Epidermal melanocyte (primary cell): ENCODE measurements around the gene CNGB1.
"Not testable (repeated sequence)": the region's sequence is repeated elsewhere in the genome, so short reads cannot be mapped to it uniquely, and the experiment has no call there.

Experiments used
- DNase-seq: peaks from one replicate; pipeline ENCODE4 v3.0.0; 2011; ENCODE audit warnings: low spot score; ENCODE audit not compliant: insufficient read length

Gene CNGB1

GRCh38 chr16:57997528-57998265 is 26.8 kb upstream of the CNGB1 start:
- no peak for DNase-seq

- no peak for DNase-seq
Observed at GRCh38 chr16:57997176-57997527, 26.2 kb upstream of the CNGB1 start.

- DNase-seq: no peak
Observed at GRCh38 chr16:57996406-57997175, 25.7 kb upstream of the CNGB1 start.

- DNase-seq: no peak
Observed at GRCh38 chr16:57995721-57996405, 24.9 kb upstream of the CNGB1 start.

- no peak for DNase-seq
Observed at GRCh38 chr16:57994778-57995177, 23.9 kb upstream of the CNGB1 start.

- no peak for DNase-seq
Observed at GRCh38 chr16:57994361-57994760, 23.4 kb upstream of the CNGB1 start.

GRCh38 chr16:57993897-57994296 is 23.0 kb upstream of the CNGB1 start:
- DNase-seq: no peak

GRCh38 chr16:57993438-57993837 is 22.5 kb upstream of the CNGB1 start:
- DNase-seq: no peak

- DNase-seq: no peak
Observed at GRCh38 chr16:57992084-57992483, 21.2 kb upstream of the CNGB1 start.

GRCh38 chr16:57991551-57992059 is 20.7 kb upstream of the CNGB1 start:
- DNase-seq: no peak

GRCh38 chr16:57988929-57989328 is 18.0 kb upstream of the CNGB1 start:
- DNase-seq: no peak

- no peak for DNase-seq
Observed at GRCh38 chr16:57987441-57988177, 16.7 kb upstream of the CNGB1 start.

GRCh38 chr16:57986196-57986595 is 15.3 kb upstream of the CNGB1 start:
- no peak for DNase-seq

- no peak for DNase-seq
Observed at GRCh38 chr16:57985204-57986181, 14.6 kb upstream of the CNGB1 start.

GRCh38 chr16:57984443-57985203 is 13.7 kb upstream of the CNGB1 start:
- peak; percentile 69 for DNase-seq

- no peak for DNase-seq
Observed at GRCh38 chr16:57982385-57982784, 11.5 kb upstream of the CNGB1 start.

- no peak for DNase-seq
Observed at GRCh38 chr16:57981636-57982035, 10.7 kb upstream of the CNGB1 start.

GRCh38 chr16:57979006-57979585 is 8.2 kb upstream of the CNGB1 start:
- DNase-seq: no peak

GRCh38 chr16:57978070-57978465 is 7.1 kb upstream of the CNGB1 start:
- not testable (repeated sequence) for DNase-seq
